DMS114 treated with DMSO at 0.1 percent for 48 hours (cell line): ENCODE results near the gene CHAF1A.

ENCODE experiments used
- DNase-seq: peaks from one replicate; lab custom pipeline; 2025; ENCODE audit not compliant: unreplicated experiment; lab: John Stamatoyannopoulos, UW

Gene CHAF1A

DNA sequence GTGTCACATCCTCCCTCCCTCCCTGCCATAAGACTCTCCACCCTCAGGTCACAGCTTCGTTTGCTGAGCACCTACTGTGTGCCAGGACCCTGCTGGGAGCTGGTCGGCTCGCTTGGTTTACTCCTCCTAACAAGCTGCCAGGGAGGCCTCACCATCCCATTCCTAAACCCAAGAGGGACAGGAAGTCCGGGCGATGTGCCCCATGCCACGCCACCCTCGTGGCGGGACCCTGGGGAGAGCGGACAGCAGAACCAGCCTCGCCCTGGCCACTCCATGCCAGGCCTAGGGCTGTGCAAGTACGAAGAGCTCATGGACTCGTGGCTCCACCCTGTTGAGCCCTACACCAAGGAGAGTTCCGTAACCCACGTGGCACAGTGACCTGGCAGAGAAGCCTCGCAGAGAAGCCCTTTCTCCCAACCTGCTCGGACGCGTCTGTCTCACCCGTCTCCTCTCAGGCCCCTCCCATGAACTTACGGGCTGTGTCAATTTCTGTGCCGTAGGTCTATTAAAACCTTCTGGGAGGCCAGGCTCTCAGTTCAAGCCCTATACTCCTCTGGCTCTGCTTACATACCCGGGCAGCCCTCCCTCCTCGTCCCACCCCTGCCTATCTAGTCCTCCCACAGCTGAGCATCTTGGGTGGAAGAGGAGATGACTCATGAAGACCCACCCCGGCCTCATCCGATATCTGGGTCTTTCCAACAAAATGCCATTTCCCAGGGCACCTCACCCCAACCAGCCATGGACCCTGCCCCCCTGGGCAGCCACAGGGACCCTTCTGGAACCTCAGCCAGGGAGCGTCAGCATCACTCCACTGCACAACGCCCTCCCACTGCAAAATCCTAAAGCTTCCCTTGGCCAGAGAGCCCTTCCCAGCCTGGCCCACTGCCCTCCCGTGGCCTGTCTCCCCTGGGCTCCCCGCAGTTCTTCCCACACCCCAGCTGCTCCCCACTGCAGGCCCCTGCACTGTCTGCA is 52.6 kb downstream of the CHAF1A start:
- no peak for DNase-seq

- DNase-seq = no peak
Measured at GRCh38 chr19:4455719-4456475, 53.5 kb downstream of the CHAF1A start.

GRCh38 chr19:4456476-4456842 is 54.0 kb downstream of the CHAF1A start:
- DNase-seq = no peak

- no peak for DNase-seq
Measured at GRCh38 chr19:4456843-4457653, 54.6 kb downstream of the CHAF1A start.

- DNase-seq = peak; percentile 90
Measured at GRCh38 chr19:4457654-4458395, 55.4 kb downstream of the CHAF1A start, which contains the start of gene UBXN6. Gene UBXN6, minus strand, starts transcription at chr19:4457794. Its CDS starts 97 bp downstream, at chr19:4457697.

- DNase-seq = no peak
Measured at GRCh38 chr19:4464815-4465581, 62.6 kb downstream of the CHAF1A start.

DNA sequence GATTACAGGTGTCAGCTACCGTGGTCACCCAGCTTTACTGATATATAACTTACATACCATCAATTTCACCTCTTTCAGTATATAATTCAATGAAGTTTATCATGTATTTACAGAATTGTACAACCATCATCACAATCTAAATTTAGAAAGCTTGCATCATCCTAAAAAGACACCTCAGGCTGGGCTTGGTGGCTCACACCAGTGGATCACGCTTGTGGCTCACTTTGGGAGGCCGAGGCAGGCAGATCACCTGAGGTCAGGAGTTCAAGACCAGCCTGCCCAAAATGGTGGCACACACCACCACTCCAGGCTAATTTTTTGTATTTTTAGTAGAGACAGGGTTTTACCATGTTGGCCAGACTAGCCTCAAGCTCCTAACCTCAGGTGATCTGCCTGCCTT is 65.4 kb downstream of the CHAF1A start:
- DNase-seq = no peak

- peak; percentile 100 for DNase-seq
Measured at GRCh38 chr19:4471403-4472173, 69.1 kb downstream of the CHAF1A start.

DNA sequence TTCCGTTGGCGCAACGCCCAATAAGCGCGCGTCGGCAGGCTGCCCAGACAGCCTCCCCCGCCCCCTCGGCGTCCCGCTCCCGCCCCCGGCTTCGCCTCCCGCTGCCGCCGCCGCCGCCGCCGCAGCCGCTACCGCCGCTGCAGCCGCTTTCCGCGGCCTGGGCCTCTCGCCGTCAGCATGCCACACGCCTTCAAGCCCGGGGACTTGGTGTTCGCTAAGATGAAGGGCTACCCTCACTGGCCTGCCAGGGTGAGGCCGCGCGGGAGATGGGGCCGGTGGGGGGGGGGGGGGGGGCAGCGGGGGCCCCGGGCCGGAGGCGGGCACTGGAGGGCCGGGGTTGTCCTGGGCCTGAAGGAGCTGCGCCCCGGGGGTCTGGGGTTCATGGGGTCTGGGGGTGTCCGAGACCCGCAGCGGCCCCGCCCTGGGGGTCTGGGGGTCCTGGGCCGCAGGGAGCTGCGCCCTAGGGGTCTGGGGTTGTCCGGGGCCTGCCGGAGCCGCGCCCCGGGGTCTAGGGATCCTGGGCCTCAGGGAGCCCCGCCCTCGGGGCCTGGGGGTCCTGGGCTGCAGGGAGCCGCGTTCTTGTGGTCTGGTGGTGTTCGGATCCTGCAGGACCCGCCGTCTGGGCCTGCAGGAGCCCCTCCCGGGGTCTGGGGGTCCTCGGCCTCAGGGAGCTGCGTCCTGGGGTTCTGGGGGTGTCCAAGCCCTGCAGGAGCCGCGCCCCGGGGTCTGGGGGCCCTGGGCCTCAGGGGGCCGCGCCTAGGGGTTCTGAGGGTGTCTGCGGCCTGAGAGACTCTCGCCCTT is 69.9 kb downstream of the CHAF1A start, which contains the start of gene HDGFL2:
TSS of gene HDGFL2 (plus strand) at position 124 of the 801 bp plus-strand sequence. CDS start at position 178, 54 bp downstream.
- DNase-seq = no peak

GRCh38 chr19:4473011-4473762 is 70.7 kb downstream of the CHAF1A start:
- no peak for DNase-seq

GRCh38 chr19:4473763-4474513 is 71.5 kb downstream of the CHAF1A start:
- no peak for DNase-seq

GRCh38 chr19:4474514-4475022 is 72.1 kb downstream of the CHAF1A start:
- peak; percentile 63 for DNase-seq

DNA sequence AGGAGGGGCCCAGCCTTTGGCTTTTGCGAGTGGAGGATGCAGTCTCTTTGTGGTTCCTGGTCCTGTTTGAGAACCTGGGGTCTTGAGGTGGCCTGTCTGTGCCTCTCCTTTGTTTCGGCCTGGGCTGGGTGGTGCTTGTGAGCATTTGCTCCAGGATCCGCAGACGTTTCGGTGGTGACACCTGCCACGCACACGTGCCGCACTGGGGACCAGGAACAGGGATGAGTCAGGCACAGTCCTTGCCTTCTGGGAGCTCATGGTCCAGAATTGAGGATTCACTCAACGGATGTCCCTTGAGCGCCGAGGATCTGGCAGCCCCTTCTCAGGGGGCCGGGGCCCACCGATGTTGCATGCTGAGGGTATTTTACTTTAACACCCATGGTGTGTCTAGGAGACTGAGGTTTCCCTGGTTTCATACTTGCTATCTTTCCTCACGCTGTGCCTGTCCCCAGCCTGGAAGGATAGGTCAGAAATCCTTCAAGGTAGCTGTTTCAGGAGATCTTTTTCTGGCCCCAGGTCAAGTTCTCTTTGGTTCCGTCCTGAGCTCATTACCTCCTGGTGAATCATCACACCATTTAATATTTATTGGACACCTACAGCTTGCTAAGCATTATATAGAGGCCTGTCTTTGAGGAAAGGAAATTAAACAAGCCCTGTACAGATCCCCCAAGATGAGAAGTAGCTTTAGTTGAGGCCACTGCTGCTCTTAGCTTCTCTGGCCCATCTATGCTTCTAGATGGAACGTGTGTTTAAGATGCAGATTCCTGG is 74.8 kb downstream of the CHAF1A start:
- DNase-seq = no peak

- no peak for DNase-seq
Measured at GRCh38 chr19:4482721-4483364, 80.4 kb downstream of the CHAF1A start.

DNA sequence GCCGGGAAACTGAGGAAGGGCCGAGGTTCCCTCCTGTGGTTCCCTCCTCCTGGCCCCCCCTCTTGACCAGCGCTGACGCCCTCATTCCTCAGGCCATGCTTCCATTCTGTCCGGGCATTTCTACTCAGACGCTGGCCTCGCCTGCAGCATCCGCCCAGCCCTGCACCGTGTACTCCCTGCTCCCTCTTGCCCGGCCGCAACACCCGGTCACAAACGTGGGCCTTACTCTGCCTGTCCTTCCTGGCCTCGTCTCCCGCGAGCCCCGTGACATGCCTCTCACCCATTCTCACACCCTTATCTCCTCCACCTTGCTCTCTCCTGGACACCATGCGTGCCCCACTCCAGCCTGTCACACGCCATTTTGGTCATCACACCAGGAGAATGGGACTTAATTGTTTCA is 80.9 kb downstream of the CHAF1A start:
- no peak for DNase-seq
